SW 1271 (cell line): ENCODE measurements around the gene SNX24.

ENCODE experiments used
- DNase-seq, 2 experiments: peaks; one replicate each; lab custom pipeline; 2025; lab: John Stamatoyannopoulos, UW

SNX24 gene

GRCh38 chr5:123014689-123015088 lies 169.3 kb downstream of the SNX24 start:
- DNase-seq: no peak

GRCh38 chr5:123028222-123028621 lies 182.8 kb downstream of the SNX24 start:
- no peak for DNase-seq

- no peak for DNase-seq
Measured at GRCh38 chr5:123033157-123033671, 187.8 kb downstream of the SNX24 start.

- peak; percentile 67 to 88 for DNase-seq
Measured at GRCh38 chr5:123035360-123035917, 190.0 kb downstream of the SNX24 start.

- DNase-seq: peak; percentile 42 to 63
Measured at GRCh38 chr5:123035918-123036390, 190.5 kb downstream of the SNX24 start.

GRCh38 chr5:123036391-123037103 lies 191.1 kb downstream of the SNX24 start, which contains the start of gene PPIC:
Gene PPIC, minus strand, starts transcription at chr5:123036725. Its CDS starts 100 bp downstream, at chr5:123036625.
- peak; percentile 41 to 79 for DNase-seq

GRCh38 chr5:123037104-123037418 lies 191.6 kb downstream of the SNX24 start:
- peak in 1 of 2 experiments; percentile 79 for DNase-seq

- no peak for DNase-seq
Measured at GRCh38 chr5:123039673-123040072, 194.3 kb downstream of the SNX24 start.

GRCh38 chr5:123044926-123045617 lies 199.7 kb downstream of the SNX24 start:
- no peak for DNase-seq

- DNase-seq: no peak
Measured at GRCh38 chr5:123046222-123046621, 200.8 kb downstream of the SNX24 start.

- DNase-seq: no peak
Measured at GRCh38 chr5:123047706-123048105, 202.3 kb downstream of the SNX24 start.

GRCh38 chr5:123051206-123051605 lies 205.8 kb downstream of the SNX24 start:
- no peak for DNase-seq
